ENCODE results near the gene MX1.

The MX1 gene

DNA sequence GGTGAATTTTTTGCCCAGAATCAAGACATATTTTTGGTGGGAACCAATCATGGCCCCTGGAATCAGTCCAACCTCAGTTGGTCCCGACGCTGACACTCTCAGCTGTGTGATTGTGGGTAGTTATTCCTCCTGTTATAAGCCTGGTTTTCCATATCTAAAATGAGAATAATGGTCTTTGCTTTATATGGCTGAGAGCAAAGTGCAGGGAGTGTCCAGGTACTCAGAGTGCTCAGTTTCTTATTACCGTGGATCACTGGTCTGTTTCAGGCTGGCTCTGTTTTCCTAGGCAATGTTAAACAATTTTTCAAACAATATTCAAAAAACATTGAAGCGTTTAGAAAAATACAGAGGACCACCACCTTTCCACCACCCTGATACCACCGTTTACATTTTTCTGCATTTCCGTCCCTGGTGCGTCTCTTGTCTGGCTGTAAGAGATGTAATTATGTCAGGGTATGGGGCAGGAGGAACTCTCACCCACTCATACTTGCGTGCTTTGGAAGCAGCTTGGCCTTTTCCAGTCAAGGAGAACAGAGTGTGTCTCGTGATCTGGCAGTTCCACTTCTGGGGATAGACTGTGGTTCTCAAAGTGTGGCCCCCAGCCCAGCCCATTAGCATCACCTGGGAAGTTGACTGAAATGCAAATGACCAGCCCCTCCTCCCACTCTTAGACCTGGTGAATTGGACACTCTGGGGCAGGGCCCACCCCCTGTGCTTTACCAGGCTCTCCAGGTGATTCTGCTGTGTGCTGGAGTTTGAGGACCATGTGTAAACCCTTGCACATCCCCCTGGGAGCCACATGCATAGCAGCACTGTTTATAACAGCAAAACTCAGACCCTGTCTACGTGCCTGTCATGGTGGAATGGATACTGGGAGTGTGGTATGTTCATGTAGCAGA, 6.8 kb downstream of the MX1 start:
- no peak for DNase-seq

DNA sequence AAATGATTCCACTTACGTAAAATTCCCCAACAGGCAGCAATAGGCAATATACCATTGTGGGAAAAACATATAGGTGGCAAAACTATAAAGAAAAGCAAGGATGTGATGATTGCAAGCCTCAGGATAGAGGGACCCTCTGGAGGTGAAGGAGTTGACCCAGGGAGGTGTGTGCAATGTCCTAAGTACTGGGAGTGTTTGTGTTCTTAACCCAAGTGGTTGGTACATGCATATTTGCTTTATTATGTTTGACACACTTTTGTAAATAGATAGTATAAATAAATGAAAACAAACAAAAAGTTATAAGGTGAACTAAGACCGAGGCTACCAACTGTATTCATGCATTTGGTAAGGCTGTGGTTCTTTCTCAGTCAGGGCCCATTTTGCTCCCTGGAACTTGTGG, 7.5 kb downstream of the MX1 start:
- DNase-seq = no peak

DNA sequence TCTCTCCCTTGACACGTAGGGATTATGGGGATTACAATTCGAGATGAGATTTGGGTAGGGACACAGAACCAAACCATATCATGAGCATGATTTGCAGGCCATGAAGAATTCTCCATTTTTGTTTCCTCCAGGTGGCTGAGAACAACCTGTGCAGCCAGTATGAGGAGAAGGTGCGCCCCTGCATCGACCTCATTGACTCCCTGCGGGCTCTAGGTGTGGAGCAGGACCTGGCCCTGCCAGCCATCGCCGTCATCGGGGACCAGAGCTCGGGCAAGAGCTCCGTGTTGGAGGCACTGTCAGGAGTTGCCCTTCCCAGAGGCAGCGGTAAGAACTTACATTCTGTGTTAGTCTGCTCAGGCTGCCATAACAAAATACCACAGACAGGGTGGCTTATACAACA, 9.7 kb downstream of the MX1 start:
- no peak for DNase-seq

DNA sequence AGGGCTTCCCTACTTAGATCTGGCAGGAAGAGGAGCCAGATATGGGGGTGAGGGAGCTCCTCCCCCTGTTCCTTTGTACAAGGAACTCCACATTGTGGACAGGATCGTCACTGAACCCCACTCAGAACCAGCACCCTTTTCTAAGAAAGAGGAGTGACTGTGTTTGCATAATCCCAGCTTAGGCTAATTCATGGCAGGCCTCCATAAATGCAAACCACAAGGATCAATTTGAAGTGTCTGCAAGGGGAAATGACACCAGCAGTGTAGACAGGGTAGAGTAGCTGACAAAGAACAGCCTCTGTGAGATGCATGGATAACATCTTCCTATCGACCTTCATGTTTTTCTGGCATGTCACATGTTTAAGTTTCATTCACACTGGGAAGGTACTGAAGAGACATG, 11.7 kb downstream of the MX1 start:
- no peak for DNase-seq

DNA sequence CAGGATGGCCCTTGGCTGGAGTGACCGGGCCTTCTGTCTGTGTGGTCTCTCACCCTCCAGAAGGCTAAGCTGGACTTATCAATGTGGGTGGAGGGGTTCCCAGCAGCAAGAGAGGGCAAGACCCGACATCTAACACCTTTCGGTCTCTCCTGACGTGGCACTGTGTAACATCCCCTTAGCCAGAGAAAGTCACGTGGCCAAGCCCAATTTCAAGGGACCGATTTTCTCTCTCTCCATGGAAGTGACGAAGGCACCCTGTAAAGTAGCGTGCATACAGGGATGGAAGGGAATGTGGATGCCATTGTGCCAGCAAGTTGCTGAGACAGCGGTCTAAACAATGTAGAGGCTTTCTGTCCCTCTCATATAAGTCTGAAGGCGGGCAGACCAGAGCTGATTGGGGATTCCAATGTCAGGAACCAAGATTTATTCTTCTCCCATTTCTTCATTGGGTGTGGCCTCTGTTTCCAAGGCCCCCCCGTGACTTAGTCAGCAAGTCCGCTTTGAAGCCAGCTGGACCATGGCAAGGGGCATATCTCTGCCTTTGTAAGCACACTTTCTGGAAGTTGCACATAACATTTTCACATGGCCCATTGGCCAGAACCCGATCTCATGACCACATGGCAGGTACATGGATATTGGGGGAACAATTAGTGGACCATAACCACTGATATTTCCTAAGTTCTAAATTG, 12.5 kb downstream of the MX1 start:
- DNase-seq = no peak

DNA sequence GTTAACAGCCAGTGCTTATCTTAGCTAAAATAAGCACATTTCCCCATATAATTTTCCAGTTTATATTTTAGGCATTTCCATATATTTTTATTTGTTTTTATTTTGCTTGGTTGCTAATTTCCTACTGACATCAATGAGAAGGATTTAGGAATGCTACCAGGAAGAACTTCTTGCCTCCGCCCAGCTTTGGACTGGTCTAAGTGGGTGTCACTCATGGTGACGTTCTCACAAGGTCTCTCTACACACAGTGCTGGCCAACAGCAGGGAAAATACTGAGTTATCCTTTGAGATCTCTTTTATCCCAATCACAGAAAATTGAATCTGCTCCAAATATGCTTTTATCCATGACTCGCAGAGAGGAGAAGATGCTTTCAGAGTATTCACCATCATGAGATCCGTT, 13.2 kb downstream of the MX1 start:
- DNase-seq = no peak

DNA sequence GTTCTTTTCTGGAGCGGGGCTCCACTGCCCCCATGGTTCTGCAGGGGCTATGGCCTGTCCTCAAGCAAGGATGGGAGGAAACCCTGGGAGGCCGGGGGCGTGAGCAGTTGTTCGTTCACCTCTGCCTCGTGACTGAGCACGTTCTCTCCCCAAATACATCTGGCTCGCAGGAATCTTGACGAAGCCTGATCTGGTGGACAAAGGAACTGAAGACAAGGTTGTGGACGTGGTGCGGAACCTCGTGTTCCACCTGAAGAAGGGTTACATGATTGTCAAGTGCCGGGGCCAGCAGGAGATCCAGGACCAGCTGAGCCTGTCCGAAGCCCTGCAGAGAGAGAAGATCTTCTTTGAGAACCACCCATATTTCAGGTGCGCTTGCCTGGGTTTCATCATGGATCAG, 15.5 kb downstream of the MX1 start:
- DNase-seq = no peak

DNA sequence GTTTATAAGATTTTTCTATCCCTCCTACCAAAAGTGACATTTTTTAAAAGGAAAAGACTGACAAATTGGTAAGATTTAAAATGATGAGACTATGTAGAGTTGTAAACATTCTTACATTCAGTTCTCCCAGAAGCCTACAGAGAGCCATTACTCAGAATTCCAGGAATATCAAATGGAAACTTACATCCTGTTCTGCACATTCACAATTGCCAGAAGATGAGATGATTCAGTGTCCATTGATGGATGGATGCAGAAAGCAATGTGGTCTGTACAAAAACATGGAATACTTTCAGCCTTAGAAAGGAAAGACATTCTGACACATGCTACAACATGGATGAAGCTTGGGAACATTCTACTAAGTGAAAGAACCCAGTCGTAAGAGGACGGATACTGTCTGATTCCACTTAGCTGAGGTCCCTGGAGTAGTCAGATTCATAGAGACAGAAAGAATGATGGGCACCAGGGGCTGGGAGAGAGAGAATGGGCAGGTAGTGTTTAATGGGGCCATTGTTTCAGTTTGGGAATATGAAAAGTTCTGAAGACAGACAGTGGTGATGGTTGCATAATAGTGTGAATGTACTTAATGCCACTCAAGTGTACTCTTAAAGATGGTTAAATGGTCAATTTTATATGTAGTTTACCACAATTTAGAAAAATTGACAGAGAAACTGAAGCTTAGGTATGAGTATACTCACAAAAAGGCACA, 16.6 kb downstream of the MX1 start:
- DNase-seq = no peak

DNA sequence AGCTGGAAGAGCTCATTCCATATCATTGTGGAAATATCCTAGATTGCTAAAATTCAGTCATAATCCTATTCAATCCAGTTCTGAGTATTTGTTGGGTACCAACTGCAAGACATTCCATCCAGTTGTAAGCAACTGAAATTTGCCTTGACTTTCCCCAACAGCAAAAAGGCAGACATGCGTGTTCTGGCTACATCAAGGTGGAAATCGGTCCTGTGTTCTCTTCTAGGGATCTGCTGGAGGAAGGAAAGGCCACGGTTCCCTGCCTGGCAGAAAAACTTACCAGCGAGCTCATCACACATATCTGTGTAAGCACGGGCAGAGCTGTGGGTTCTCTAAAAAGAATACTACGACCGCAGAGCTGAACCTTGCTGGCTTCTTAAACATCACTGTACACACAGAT, 17.5 kb downstream of the MX1 start:
- DNase-seq = no peak

DNA sequence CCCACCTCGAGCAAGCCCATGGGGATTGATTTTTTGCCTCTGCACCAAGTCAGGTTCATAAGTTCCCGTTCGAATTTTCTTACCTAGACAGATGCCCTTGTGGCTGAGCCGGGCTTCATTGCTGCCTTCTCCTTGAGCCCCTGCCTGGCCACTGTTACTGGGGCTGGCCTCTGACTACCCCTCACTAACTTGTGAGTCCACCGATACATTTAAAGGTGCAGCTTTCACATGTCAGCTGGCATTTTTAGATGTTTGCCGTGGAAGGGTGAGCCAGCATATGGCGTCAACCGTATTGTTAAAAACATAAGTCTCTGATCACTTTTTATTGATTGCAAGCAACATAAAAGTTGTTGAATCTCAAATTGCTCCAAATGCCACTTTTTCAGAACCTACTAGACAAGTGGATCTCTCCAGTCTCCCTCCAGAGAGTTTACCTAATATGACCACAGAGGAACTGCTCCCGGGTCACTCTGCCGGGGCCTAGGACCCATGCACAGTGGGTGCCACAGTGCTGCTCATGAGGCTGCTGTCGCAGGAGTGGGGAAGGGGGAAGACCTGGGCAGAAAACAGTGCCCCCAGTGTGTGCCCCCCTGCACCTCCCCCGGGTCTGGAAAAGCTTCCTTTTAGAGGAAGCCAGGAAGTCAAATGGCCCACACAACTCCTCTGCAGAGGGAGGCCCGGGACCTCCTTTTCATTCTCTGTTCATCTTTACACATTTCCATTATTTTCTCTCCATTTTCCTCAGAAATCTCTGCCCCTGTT, 18.8 kb downstream of the MX1 start:
- DNase-seq = no peak

DNA sequence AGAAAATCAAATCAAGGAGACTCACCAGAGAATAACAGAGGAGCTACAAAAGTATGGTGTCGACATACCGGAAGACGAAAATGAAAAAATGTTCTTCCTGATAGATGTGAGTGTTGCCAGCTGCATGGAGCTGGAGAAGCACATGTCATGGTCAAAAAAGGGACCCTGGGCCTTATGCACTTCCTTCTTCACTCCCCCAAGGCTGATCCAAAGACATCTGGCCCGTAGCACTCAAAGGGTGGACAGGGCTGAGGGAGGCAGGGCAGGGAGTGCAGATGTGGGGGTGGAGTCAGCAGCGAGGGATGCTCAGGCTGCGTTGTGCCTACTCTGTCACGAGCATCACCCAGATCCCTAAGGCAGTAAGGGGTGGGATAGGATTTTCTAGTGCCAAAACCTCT, 19.4 kb downstream of the MX1 start:
- DNase-seq = no peak

DNA sequence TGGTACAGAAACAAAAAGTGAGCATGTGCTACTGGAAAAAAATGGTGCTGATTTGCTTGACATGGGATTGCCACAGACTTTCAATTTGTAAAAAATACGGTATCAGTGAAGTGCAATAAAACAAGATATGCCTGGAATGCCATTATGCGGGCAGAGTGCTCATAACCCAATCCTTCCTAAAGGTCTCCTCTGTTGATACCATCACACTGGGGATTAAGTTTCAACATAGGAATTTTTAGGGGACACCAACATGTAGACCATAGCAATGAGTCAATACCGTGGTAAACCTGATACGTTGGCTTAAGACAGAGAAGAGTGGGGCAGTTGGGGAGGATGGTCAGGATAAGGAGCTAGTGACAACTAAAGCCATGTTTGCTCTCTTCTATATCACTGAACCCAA, 20.5 kb downstream of the MX1 start:
- DNase-seq = no peak

DNA sequence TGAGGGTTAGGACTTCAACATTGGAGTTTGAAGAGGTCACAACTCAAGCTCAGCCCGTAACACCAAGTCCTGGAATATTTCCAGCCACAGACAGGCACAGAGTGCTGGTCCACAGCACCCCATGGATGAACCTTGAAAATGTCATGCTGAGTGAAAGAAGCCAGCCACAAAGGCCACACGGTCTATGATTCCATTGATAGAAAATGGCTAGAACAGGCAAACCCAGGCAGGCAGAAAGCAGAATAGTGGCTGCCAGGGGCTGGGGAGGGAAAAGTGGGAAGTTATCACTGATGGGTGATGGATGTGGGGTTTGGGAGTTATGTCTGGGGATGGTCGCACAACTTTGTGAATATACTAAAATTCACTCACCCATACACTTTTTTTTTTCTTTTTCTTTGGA, 21.3 kb downstream of the MX1 start:
- no peak for DNase-seq

DNA sequence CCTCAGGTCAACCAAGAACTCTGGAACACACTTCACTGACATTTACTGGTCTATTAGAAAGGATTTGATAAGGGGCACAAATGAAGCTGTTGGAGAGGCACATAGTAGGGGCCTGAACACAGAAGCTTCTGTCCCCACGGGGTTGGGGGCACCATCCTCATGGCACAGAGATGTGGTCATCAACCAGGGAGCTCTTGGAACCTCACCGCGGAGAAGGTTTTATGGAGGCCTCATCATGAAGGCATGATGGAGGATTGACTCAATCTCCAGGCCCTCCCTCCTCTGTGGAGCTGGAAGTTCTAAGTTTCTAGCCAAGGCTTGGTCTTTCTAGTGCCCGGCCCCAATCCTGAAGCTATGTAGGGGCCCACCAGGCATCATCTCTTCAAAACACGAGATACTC, 23.6 kb downstream of the MX1 start:
- DNase-seq = no peak

DNA sequence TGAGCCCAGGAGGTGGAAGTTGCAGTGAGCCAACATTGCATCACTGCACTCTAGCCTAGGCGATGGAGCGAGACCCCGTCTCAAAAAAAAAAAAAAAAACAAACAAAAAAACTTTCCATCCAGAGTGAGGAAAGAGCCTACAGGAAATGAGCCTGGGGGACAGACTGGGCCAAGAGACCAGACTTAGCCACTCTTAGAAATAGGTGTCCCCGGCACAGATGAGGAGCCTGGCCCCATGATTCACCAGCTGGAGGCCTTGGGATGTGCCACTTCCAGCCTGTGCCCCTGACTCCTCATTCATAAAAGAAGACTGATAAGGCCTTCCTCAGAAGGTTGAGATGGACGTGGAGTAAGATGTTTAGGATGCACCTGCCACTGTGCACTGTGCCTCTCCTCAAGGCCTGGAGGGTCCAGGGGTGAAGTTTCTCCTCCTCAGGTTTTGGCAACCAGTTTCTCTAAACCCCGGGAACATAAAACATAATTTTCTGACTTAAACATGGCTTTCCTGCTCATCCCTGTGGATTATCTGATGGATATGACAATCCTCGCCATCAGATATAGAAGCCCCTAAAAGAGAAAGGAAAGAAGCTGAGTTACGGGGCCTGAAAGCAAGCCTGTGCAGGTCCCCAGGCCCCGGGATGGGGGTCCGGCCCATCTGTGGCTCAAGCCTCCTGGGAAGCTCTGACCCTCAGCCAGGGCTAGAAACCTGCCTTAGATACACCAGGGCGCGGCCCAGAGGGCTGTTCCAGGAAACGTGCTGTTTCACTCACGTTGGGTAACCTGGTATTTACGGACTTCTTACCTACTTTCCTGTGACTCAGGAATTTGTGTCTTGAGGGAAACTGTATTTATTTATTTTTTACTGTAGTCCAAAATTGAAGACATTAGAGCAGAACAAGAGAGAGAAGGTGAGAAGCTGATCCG, 26.0 kb downstream of the MX1 start:
- DNase-seq = no peak

DNA sequence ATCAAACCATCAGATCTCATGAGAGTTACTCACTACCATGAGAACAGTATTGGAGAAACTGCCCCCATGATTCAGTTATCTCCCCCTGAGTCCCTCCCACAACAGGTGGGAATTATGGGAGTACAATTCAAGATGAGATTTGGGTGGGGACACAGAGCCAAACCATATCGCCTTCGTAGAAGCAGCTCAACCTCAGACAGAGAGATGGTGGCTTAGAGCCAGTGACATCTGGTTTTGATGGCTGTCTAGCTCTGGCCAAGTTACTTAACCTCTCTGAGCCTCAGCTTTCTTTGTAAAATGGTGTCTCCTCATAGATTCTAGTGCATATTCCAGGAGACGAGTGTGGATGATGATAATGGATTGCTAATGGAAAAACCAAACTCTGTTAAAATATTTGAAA, 27.2 kb downstream of the MX1 start:
- no peak for DNase-seq

DNA sequence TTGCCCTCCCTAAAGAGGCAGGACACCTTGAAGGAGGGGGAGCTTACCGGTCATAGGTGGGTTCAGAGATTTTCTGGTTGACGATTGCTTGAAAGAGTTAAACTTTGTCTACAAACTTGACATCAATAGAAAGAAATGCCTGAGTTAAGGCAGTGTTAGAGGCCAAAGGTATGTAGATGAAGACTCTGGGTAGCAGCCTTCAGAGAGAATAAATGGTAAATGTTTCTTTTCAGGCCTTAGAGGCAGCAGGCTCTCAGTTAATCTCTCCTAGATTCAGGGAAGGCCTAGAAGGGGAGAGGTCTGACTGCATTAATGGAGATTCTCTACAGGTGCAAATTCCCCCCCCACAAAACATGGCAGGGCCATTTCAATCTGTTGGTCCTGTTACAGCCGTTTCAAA, 27.7 kb downstream of the MX1 start:
- DNase-seq = no peak

DNA sequence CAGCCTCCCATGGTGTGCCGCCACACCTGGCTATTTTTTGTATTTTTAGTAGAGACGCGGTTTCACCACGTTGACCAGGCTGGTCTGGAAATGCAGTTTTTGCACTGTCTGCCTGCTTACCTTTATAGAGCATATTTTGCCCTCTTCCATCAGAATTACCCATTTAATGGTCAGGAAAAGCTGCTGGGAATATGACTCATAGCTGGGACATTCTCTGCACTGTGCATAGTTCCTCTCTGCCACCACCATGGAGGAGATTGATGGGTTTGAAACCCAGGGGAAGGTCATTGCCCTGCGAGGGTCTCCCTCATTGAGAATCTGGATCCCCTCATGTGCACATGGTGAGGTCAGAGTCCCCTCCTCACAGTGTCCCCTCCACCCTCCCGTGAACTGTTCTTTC, 32.1 kb downstream of the MX1 start:
- DNase-seq = no peak

DNA sequence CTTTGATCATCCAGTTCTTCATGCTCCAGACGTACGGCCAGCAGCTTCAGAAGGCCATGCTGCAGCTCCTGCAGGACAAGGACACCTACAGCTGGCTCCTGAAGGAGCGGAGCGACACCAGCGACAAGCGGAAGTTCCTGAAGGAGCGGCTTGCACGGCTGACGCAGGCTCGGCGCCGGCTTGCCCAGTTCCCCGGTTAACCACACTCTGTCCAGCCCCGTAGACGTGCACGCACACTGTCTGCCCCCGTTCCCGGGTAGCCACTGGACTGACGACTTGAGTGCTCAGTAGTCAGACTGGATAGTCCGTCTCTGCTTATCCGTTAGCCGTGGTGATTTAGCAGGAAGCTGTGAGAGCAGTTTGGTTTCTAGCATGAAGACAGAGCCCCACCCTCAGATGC, 32.5 kb downstream of the MX1 start:
- no peak for DNase-seq

DNA sequence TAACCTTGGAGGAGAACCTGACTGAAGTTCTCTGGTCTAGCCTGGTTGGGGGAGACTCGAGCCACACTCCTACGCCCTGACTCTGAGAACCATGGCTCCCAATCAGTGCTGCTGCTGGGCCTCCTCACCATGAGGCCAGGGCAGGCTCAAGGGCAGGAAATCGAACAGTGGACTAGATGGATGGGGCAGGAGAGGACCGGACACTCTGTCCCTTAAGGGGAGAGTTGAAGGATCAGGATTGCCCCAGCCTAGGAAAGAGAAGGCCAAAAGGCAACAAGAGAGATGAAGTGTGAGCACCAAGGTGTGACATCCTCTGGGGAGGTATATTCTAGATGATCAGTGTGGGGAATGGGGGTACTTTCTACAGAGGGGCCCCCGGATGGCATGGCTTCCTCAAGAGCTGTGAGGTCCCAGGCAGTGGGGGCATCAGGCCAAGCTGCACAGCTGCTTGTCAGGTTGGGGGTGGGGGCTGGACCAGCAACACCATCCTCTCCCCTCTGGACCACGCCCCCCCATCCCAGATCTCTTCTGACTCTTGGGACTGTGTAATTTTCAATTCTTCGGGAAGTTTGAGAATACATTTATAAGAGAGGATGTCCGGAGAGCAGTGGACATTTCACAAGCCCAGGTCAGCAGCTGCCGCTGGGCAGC, 34.0 kb downstream of the MX1 start:
- no peak for DNase-seq
